SH-SY5Y (cell line): ENCODE results near the gene GABRB3.

ENCODE experiments used
- GATA2 ChIP-seq: IDR thresholded peaks from 2 replicates; pipeline ENCODE4 v1.6.1; 2011; ENCODE audit warnings: mild to moderate bottlenecking, low read depth, low read length
- GATA3 ChIP-seq: IDR thresholded peaks from 2 replicates; pipeline ENCODE4 v1.6.1; 2011; ENCODE audit warnings: low read depth, mild to moderate bottlenecking, low read length, moderate library complexity

Gene GABRB3

GRCh38 chr15:26758079-26758478 lies 14.8 kb downstream of the GABRB3 start:
- no peak for TF ChIP-seq GATA3
- no peak for TF ChIP-seq GATA2

DNA sequence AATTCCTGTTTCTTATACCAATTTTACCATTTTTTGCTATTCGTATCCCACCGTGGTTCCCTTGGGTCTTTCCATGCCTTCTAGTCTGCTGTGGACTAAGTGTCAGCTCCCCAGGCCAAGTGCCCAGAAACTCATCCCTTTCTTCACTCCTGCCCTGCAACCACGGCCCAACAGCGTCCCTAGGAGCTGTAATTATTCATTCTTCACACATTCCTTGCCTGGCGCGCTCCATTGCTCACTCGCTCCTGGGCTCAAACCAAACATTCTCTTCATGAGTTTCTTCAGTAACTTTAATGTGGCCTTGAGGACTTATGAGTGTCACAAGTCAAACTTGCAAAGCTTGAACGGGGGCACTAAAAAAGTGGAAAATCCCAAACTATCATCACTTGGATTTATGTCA lies 15.7 kb downstream of the GABRB3 start:
- TF ChIP-seq GATA3 (no peak), GATA2 (no peak)

GRCh38 chr15:26744894-26745293 lies 28.0 kb downstream of the GABRB3 start:
- TF ChIP-seq GATA3: no peak
- TF ChIP-seq GATA2: no peak

DNA sequence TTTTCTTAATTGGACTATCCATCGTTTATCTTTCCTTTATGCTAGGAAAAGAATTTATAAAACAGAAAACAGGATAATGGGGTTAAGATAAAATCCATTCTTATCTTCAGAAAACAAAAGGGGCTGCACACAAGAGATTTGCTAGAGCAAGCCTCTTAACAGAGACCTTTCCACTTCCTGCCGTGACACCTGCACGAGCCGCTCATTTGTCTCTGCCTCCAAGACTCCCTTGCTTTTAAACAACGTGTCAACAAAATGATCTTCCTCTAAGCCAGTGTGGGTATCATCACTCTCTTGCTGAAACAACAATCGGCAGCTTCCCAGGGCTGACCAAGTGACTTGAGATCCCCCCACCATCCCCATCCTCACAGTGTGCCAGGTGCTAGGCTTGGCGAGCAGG lies 33.1 kb downstream of the GABRB3 start:
- no peak for TF ChIP-seq GATA3

- no peak for TF ChIP-seq GATA2
These were observed 33.9 kb downstream of the GABRB3 start for GRCh38 chr15:26738996-26739395.

GRCh38 chr15:26736502-26737248 lies 36.2 kb downstream of the GABRB3 start:
- TF ChIP-seq GATA2: no peak
- no peak for TF ChIP-seq GATA3

- TF ChIP-seq GATA3 (no peak), GATA2 (no peak)
These were observed 40.9 kb downstream of the GABRB3 start for GRCh38 chr15:26731965-26732364.

- TF ChIP-seq GATA3: no peak
- TF ChIP-seq GATA2: no peak
These were observed 43.3 kb downstream of the GABRB3 start for GRCh38 chr15:26729581-26729980.

DNA sequence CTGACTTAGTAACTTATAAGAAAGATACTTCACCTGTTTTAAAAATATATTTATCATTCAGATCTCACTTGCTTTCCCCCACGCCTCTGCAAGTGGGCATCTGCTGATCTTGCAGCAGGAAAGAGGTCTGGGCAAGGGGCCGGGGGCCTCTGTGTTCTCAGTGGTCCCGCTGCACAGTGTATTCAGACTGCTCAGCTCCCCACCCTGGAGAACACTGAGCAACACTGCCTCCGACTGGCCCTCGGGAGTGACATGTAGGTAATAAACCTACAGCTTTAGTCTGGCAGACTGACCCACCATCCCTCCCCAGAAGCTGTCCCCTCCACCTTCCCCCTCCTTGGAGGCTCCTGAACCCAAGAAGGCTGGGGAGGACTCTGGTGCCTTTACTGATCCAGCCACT lies 43.8 kb downstream of the GABRB3 start:
- TF ChIP-seq GATA2 (no peak), GATA3 (no peak)

DNA sequence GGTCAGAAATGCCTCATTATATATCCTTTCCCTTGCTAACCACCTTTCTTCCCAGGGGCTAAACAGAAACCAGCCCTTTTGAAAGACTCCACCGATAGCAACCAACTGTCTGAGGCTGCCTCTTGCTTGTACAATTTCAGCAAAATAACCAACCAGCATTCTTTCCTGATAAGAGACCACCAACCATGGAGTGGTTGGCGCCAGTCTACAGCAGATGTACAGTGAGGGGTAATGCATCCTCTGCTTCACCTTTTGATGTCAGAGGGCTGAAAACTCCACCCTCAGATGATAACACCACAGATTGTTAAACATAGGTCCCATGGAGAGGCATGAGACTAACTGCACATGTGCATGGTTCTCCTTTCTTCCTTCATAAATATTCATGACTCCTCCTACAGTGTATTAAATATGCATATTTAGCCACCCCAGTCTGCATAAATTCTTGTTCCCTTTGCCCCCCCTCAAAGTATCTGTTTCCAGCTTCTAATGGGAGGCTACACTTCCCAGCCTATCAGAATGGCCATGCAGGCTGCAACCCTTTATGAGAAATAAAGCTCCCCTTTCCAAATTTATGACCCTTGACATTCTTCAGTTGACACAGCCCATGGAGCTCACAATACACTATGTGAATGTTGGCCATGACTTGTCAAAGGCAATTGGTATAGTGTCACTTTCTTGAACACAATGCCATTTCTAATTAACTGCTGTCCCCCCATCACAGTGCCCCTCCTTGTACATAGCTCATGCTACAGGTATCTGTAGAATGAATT lies 48.3 kb downstream of the GABRB3 start:
- no peak for TF ChIP-seq GATA2
- no peak for TF ChIP-seq GATA3

- TF ChIP-seq GATA3 (no peak), GATA2 (no peak)
These were observed 50.2 kb downstream of the GABRB3 start for GRCh38 chr15:26722621-26723160.

DNA sequence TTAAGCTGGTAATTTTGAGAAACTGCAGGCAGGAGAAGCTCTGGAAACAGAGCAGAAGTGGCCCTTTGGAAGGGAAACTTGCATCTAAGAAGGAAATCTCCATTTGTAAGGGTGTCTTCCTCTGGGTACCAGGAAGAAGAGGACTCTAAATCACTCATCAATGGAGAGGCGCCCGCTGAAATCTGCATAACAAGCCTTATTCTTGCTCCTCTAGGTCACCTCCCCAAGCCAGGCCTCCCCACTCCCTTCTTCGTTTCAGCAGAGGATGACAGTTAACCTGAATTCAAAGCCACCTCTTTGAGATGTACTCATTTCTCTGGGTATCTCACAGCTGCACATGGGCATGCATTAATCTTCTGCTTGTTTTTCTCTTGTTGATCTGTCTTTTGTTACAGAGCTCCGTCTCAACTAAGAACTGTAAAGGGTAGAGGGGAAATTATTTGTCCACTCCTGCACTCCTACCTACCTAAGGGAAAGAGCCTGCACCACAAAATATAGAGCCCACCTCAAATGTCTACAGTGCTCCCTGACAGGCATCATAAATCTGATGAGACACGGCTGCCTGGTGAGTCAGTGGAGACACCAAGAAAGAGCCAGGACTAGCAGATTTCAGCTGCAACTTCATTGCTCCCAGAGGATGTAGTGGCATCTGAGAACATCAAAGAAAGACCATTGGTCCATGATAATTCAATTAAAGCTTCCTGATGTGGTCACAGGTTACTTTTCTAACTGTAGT lies 51.5 kb downstream of the GABRB3 start:
- TF ChIP-seq GATA3 (no peak), GATA2 (no peak)

- TF ChIP-seq GATA3 (no peak), GATA2 (no peak)
These were observed 52.3 kb downstream of the GABRB3 start for GRCh38 chr15:26720546-26720945.

GRCh38 chr15:26716069-26716468 lies 56.8 kb downstream of the GABRB3 start:
- TF ChIP-seq GATA2 (no peak), GATA3 (no peak)

- TF ChIP-seq GATA3 (no peak), GATA2 (no peak)
These were observed 59.4 kb downstream of the GABRB3 start for GRCh38 chr15:26713498-26713897.

GRCh38 chr15:26712335-26712734 lies 60.5 kb downstream of the GABRB3 start:
- TF ChIP-seq GATA3: no peak
- TF ChIP-seq GATA2: no peak

- TF ChIP-seq GATA3 (no peak), GATA2 (no peak)
These were observed 61.4 kb downstream of the GABRB3 start for GRCh38 chr15:26711445-26711844.
